SU-DHL-6 (cell line): Measurements from ENCODE around the gene TMEM86B.

Experiments
- H2AFZ ChIP-seq: fragments of 200-600 bp; sonication (generic); 2 replicates; pipeline ENCODE4 v1.6.1; 2014; ENCODE audit warnings: low read depth, mild to moderate bottlenecking, moderate library complexity, mixed read lengths, antibody characterized with exemption, low read length; ENCODE audit not compliant: severe bottlenecking
- H3F3A ChIP-seq: fragments of 200-600 bp; shearing (Covaris generic); 2 replicates; pipeline ENCODE4 v1.6.0; 2016; ENCODE audit warnings: antibody characterized with exemption, mild to moderate bottlenecking; ENCODE audit not compliant: insufficient read depth
- H3K27ac ChIP-seq: fragments of 200-600 bp; sonication (generic); 2 replicates; pipeline ENCODE4 v1.5.1; 2016; ENCODE audit warnings: low read depth, mild to moderate bottlenecking, low read length, moderate library complexity, mixed read lengths
- H3K27me3 ChIP-seq: fragments of 200-600 bp; sonication (generic), shearing (Covaris generic); 2 replicates; pipeline ENCODE4 v1.6.0; 2014; ENCODE audit warnings: mild to moderate bottlenecking, low read length
- H3K36me3 ChIP-seq: fragments of 200-600 bp; sonication (generic); 2 replicates; pipeline ENCODE4 v1.6.1; 2014; ENCODE audit warnings: mild to moderate bottlenecking, low read length, mixed read lengths
- H3K4me2 ChIP-seq: fragments of 300-600, 200-600 bp; shearing (Covaris generic), sonication (generic); 2 replicates; pipeline ENCODE4 v1.6.0; 2014; ENCODE audit warnings: low read length, low read depth, mild to moderate bottlenecking; ENCODE audit not compliant: poor library complexity, severe bottlenecking
- H3K4me3 ChIP-seq: fragments of 200-600 bp; sonication (generic); 2 replicates; pipeline ENCODE4 v1.5.1; 2014; ENCODE audit warnings: antibody characterized with exemption, low read length, mild to moderate bottlenecking, mixed read lengths; ENCODE audit not compliant: insufficient read depth, poor library complexity, severe bottlenecking
- H3K79me2 ChIP-seq: fragments of 200-600 bp; sonication (generic); 2 replicates; pipeline ENCODE4 v1.6.1; 2014; ENCODE audit warnings: mild to moderate bottlenecking, low read length, moderate library complexity; ENCODE audit not compliant: insufficient read depth
- H3K9ac ChIP-seq: fragments of 200-600 bp; sonication (generic); 2 replicates; pipeline ENCODE4 v1.7.0; 2014; ENCODE audit warnings: mild to moderate bottlenecking, low read length
- H3K9me2 ChIP-seq: fragments of 200-600 bp; sonication (generic); replicated peaks from 2 replicates; pipeline ENCODE4 v1.6.1; 2014; ENCODE audit warnings: low read length; ENCODE audit not compliant: insufficient read depth
- H3K9me3 ChIP-seq: fragments of 200-600 bp; sonication (generic); 2 replicates; pipeline ENCODE4 v1.6.1; 2014; ENCODE audit warnings: low read length, mixed read lengths; ENCODE audit not compliant: insufficient read depth
- H4K20me1 ChIP-seq: fragments of 200-600 bp; sonication (generic); 2 replicates; pipeline ENCODE4 v1.6.1; 2014; ENCODE audit warnings: low read depth, mild to moderate bottlenecking, antibody characterized with exemption, low read length, moderate library complexity, mixed read lengths
- EZH2phosphoT487 ChIP-seq: fragments of 200-600 bp; sonication (generic), shearing (Covaris generic); conservative IDR thresholded peaks from 2 replicates; pipeline ENCODE4 v1.6.1; 2018; ENCODE audit warnings: mild to moderate bottlenecking, antibody characterized with exemption, low read length, moderate library complexity, mixed read lengths
- TF ChIP-seq, protein P1 (sequence below): fragments of 200-600 bp; sonication (generic); IDR thresholded peaks from one replicate; pipeline ENCODE4 v1.5.1; 2017; ENCODE audit warnings: antibody characterized with exemption, mild to moderate bottlenecking, low read length, moderate library complexity; ENCODE audit not compliant: insufficient read depth, poor library complexity, severe bottlenecking

The TMEM86B gene

DNA sequence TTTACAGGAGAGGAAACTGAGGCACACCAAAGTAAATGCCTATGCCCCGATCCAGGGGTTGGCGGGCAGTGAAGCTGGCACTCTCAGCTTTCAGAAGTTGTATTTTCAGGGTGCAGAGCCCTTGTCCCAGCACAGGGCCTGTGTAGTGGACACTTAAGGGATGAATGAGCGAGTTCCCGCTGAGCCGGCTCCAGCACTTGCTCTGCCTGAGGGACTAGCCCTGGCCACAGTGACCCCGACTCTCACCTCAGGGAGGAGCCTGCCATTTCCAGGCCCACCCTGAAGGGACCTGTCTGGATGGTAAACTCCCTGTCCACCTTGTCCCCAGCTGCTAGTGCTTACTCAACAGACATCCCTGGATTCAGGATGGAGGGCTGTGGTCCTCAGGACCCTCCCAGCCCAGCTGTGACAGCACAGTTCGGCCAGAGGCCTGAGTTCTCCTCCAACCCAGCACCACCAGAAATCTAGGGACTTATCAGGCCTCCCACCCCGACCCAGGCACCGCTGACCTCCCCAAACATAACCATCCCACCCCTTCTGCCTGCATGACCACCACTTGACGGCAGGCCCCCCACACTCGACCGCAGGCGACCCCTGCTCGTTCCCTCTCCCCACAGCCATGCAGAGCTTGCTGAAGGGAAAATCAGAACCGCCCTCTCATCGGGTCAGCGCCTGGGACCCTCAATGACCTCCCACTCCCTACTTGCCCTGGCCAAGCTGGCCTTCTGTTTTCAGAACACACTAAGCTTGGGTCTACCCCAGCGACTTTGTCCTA lies 21.9 kb upstream of the TMEM86B start:
- Histone ChIP-seq H3K9me2 (no peaks in the 10 kb centered on the region), H3K4me3 (no peak overlapping the region), H4K20me1 (peaks cover 8% of the 10 kb centered on the region; the same call in 1 of the 2 replicates), H3K79me2 (peaks cover 90% of the 10 kb centered on the region), H3F3A (peaks cover 23% of the 10 kb centered on the region), H3K9ac (no peak overlapping the region), H3K9me3 (no peaks in the 10 kb centered on the region), H3K36me3 (peaks cover 3% of the 10 kb centered on the region; the same call in 1 of the 2 replicates), H2AFZ (no peak overlapping the region), H3K4me2 (no peak overlapping the region), H3K27ac (no peak overlapping the region), H3K27me3 (no peaks in the 10 kb centered on the region)
- TF ChIP-seq, protein P1, sequence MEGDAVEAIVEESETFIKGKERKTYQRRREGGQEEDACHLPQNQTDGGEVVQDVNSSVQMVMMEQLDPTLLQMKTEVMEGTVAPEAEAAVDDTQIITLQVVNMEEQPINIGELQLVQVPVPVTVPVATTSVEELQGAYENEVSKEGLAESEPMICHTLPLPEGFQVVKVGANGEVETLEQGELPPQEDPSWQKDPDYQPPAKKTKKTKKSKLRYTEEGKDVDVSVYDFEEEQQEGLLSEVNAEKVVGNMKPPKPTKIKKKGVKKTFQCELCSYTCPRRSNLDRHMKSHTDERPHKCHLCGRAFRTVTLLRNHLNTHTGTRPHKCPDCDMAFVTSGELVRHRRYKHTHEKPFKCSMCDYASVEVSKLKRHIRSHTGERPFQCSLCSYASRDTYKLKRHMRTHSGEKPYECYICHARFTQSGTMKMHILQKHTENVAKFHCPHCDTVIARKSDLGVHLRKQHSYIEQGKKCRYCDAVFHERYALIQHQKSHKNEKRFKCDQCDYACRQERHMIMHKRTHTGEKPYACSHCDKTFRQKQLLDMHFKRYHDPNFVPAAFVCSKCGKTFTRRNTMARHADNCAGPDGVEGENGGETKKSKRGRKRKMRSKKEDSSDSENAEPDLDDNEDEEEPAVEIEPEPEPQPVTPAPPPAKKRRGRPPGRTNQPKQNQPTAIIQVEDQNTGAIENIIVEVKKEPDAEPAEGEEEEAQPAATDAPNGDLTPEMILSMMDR: no peak
- no peak for TF ChIP-seq EZH2phosphoT487

DNA sequence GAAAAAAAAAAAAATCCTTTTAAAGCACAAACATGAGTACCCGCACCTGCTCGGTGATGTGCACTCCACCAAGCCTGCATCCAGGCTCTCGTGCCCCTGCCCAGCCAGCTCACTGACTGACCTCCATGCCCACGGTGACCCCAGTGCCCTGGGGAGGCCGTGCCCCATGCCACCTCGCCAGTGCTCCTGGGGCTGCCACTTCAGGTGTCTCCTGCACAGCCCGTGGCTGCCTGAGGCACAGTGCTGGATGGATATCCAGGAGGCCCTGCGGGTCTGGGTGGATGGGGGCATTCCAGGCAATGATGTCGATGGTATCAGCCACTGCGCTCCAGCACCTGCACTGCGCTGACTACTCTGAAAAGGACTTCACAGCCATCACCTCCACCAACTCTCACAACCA lies 21.3 kb upstream of the TMEM86B start:
- Histone ChIP-seq H3K4me3 (no peak overlapping the region), H2AFZ (no peak overlapping the region), H3K36me3 (peaks cover 3% of the 10 kb centered on the region; the same call in 1 of the 2 replicates), H3K79me2 (peaks cover 84% of the 10 kb centered on the region), H4K20me1 (peaks cover 8% of the 10 kb centered on the region; the same call in 1 of the 2 replicates), H3K9me2 (no peaks in the 10 kb centered on the region), H3K9me3 (no peaks in the 10 kb centered on the region), H3K27ac (no peak overlapping the region), H3K9ac (no peak overlapping the region), H3F3A (peaks cover 16% of the 10 kb centered on the region), H3K4me2 (no peak overlapping the region), H3K27me3 (no peaks in the 10 kb centered on the region)
- no peak for TF ChIP-seq EZH2phosphoT487
- TF ChIP-seq, protein P1: no peak

DNA sequence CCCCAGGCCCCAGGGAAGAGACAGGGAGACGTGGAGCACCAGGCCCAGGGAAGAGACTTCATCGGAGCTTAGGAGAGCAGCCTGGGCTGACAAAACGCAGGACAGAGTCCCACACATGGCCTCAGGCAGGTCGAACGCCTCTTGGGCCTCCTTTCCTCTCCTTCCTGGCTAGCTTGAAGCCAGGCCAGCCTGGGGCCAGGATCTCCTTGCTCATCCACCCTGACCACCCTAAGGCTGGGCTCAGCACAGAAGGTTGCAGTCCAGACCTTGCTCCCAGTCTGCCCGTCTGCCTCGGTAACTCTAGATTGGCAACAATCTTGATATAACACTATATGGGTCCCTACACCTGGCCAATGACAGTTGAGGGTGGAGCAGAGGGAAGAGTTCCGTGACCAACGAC lies 20.1 kb upstream of the TMEM86B start:
- Histone ChIP-seq H3K9ac (no peak overlapping the region), H3K36me3 (peaks cover 3% of the 10 kb centered on the region; the same call in 1 of the 2 replicates), H3K27ac (no peak overlapping the region)

More for the DNA sequence above, 20.1 kb upstream of the TMEM86B start:
- Histone ChIP-seq H3K9me2 (no peaks in the 10 kb centered on the region), H3K4me2 (no peak overlapping the region), H2AFZ (no peak overlapping the region), H3K9me3 (no peaks in the 10 kb centered on the region), H3K79me2 (peaks cover 72% of the 10 kb centered on the region), H3F3A (peaks cover 6% of the 10 kb centered on the region; the same call in 1 of the 2 replicates), H3K27me3 (no peaks in the 10 kb centered on the region), H4K20me1 (peaks cover 8% of the 10 kb centered on the region; the same call in 1 of the 2 replicates), H3K4me3 (no peak overlapping the region)
- TF ChIP-seq EZH2phosphoT487: no peak
- TF ChIP-seq, protein P1: no peak
